Uterus (tissue), 4 donors: ENCODE data around the gene DPY30. TPM values are rescaled to one million over a fixed set of nuclear protein-coding genes. Genes with fewer than 3 reads are reported as not detected.
"Not testable (repeated sequence)": the region's sequence is repeated elsewhere in the genome, so short reads cannot be mapped to it uniquely, and the experiment has no call there.

Source experiments
- DNase-seq, 2 donors: peaks; one replicate each; pipeline ENCODE4 v3.0.0-alpha.2; 2019 to 2020
- H3K27ac ChIP-seq, 2 donors: fragments of 200-600 bp; sonication (generic); 1 replicate in 1 of 2; 2 replicates in 1 of 2; pipeline ENCODE4 v1.5.1; 2016 to 2018
- H3K27me3 ChIP-seq, 2 donors: fragments of 200-600 bp; sonication (generic); one replicate each; pipeline ENCODE4 v1.5.1; 2018 to 2019; ENCODE audit warnings: control low read depth in 1 of 2
- H3K36me3 ChIP-seq, 2 donors: fragments of 200-600 bp; sonication (generic); one replicate each; pipeline ENCODE4 v1.5.1; 2019; ENCODE audit warnings: control low read depth in 1 of 2
- H3K4me1 ChIP-seq, 2 donors: fragments of 200-600 bp; sonication (generic); one replicate each; pipeline ENCODE4 v1.5.1; 2018 to 2019; ENCODE audit warnings: control low read depth in 1 of 2
- H3K4me3 ChIP-seq, 2 donors: fragments of 200-600 bp; sonication (generic); 1 replicate in 1 of 2; 2 replicates in 1 of 2; pipeline ENCODE4 v1.5.1; 2018 to 2019; ENCODE audit warnings: mild to moderate bottlenecking in 1 of 2
- H3K9me3 ChIP-seq, 2 donors: fragments of 200-600 bp; sonication (generic); one replicate each; pipeline ENCODE4 v1.5.1; 2019; ENCODE audit warnings: control low read depth in 1 of 2
- POLR2A ChIP-seq, 2 donors: fragments of 450-650 bp; IDR thresholded peaks; one replicate each; pipeline ENCODE4 v1.6.1; 2016; ENCODE audit warnings: antibody characterized with exemption in 2 of 2, mild to moderate bottlenecking in 1 of 2, moderate library complexity in 1 of 2
- intact Hi-C: fragments of 100-400 bp; cut with DNase I; formaldehyde crosslinking; loops from one replicate; pipeline ENCODE4 v1.15.1; 2023; ENCODE audit warnings: low total_unique reads
- total RNA-seq, 4 donors: library from RNA; depleted of rRNA in 3 of 4; stranded (reverse); fragments of >200 nt in 3 of 4; gene quantifications; one replicate each; pipeline versions ENCODE4 v1.1.0 to v1.2.4, GENCODE V29; 2014 to 2023
- TF ChIP-seq, protein P1 (sequence below), 4 experiments: fragments of 200-600 bp in 2 of 4; fragments of 450-650 bp in 2 of 4; sonication (generic) in 2 of 4; IDR thresholded peaks; one replicate each; pipeline ENCODE4 v1.5.1; 2016 to 2019; ENCODE audit warnings: antibody characterized with exemption in 4 of 4, mild to moderate bottlenecking in 2 of 4, moderate library complexity in 1 of 4
- donor health status: DM: yes; HTN: yes; CAD: no.

DPY30 gene
- total RNA-seq, 4 donors from 2014 or later = 37.1 to 165 (median 43.4) TPM

GRCh38 chr2:32010670-32011484, 28.7 kb downstream of the DPY30 start, which contains the start of gene MEMO1:
TSS of gene MEMO1 (minus strand) at chr2:32011008. CDS start at chr2:32010247, 761 bp downstream.
- Histone ChIP-seq H3K36me3 (no peaks in the 10 kb centered on the region), H3K27ac (peak within 1 kb of the TSS; percentile 75 to 96), H3K27me3 (no peaks in the 10 kb centered on the region), H3K4me3 (peak within 1 kb of the TSS; percentile 56 to 82), H3K9me3 (no peaks in the 10 kb centered on the region), H3K4me1 (peaks cover 5 to 16% of the 10 kb centered on the region in 2 donors)
- intact Hi-C loops = no loop called here
- TF ChIP-seq POLR2A (IDR thresholded peaks at IDR 0.05) = peak; percentile 21 to 85
- TF ChIP-seq, protein P1, sequence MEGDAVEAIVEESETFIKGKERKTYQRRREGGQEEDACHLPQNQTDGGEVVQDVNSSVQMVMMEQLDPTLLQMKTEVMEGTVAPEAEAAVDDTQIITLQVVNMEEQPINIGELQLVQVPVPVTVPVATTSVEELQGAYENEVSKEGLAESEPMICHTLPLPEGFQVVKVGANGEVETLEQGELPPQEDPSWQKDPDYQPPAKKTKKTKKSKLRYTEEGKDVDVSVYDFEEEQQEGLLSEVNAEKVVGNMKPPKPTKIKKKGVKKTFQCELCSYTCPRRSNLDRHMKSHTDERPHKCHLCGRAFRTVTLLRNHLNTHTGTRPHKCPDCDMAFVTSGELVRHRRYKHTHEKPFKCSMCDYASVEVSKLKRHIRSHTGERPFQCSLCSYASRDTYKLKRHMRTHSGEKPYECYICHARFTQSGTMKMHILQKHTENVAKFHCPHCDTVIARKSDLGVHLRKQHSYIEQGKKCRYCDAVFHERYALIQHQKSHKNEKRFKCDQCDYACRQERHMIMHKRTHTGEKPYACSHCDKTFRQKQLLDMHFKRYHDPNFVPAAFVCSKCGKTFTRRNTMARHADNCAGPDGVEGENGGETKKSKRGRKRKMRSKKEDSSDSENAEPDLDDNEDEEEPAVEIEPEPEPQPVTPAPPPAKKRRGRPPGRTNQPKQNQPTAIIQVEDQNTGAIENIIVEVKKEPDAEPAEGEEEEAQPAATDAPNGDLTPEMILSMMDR (IDR thresholded peaks at IDR 0.05) = peak in 2 of 4 experiments; percentile 6 to 43
- peak; percentile 89 for DNase-seq

DNA sequence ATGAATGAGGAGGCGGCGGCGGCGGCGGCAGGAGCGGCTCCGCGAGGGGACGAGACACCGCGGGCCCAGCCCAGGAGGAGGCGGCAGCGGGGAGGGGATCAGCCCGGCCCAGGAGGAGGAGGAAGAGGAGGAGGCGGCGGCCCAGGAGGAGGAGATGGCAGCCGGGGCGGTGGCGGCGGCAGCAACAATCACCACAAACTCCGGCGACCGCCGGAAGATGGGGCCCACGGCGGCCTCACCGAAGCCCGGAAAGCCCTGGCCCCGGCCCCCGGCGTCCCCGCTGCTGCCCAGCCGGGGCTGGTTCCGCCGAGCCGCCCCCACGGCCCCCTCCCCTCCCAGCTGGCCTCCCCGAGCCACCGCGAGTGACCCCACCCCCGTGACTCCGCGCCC, 29.3 kb downstream of the DPY30 start:
- intact Hi-C loops, H3K36me3 ChIP-seq, H3K9me3 ChIP-seq, H3K27me3 ChIP-seq: not testable (repeated sequence)
- Histone ChIP-seq H3K27ac (peak overlapping the region; percentile 75 to 96), H3K4me3 (peak overlapping the region; percentile 56 to 82), H3K4me1 (peaks cover 5 to 16% of the 10 kb centered on the region in 2 donors)
- DNase-seq = peak in 1 of 2 donors; percentile 41

- H3K27ac ChIP-seq = peak overlapping the region; percentile 75 to 96
- no peak for TF ChIP-seq POLR2A (IDR thresholded peaks at IDR 0.05)
- TF ChIP-seq, protein P1 (IDR thresholded peaks at IDR 0.05) = no peak
- DNase-seq = peak; percentile 20 to 27
- H3K4me1 ChIP-seq = peaks cover 5 to 16% of the 10 kb centered on the region in 2 donors
- H3K4me3 ChIP-seq = peak overlapping the region; percentile 56 to 82
- H3K27me3 ChIP-seq = no peaks in the 10 kb centered on the region
- H3K36me3 ChIP-seq = no peaks in the 10 kb centered on the region
- H3K9me3 ChIP-seq = no peaks in the 10 kb centered on the region
- intact Hi-C loops = no loop called here
Observed at GRCh38 chr2:32009516-32010256, 29.9 kb downstream of the DPY30 start.

- H3K27ac ChIP-seq = peak overlapping the region; percentile 75 to 96
- peak overlapping the region; percentile 56 to 82 for H3K4me3 ChIP-seq
- no peaks in the 10 kb centered on the region for H3K9me3 ChIP-seq
- no peaks in the 10 kb centered on the region for H3K36me3 ChIP-seq
- TF ChIP-seq POLR2A (IDR thresholded peaks at IDR 0.05) = no peak
- TF ChIP-seq, protein P1 (IDR thresholded peaks at IDR 0.05) = no peak
- H3K27me3 ChIP-seq = no peaks in the 10 kb centered on the region
- peaks cover 5 to 16% of the 10 kb centered on the region in 2 donors for H3K4me1 ChIP-seq
- DNase-seq = no peak
- intact Hi-C loops = no loop called here
Observed at GRCh38 chr2:32008805-32009515, 30.6 kb downstream of the DPY30 start.

DNA sequence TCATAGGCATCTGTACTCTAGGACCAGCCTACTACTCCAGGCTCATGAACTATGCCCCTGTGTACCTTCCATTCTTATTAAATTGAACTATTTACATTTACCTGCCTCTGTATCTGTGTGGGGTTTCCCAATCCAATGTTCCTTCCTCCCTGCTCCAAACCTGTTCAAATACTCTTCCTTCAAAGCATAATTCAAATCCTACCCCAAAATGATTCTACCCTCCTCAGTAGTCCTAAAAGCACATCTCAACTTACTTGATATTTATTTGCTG, 32.5 kb downstream of the DPY30 start:
- no peak for DNase-seq
- peaks cover 5 to 16% of the 10 kb centered on the region in 2 donors for H3K4me1 ChIP-seq
- no peaks in the 10 kb centered on the region for H3K27me3 ChIP-seq
- intact Hi-C loops = no loop called here
- H3K27ac ChIP-seq = no peak overlapping the region
- H3K9me3 ChIP-seq = no peaks in the 10 kb centered on the region
- no peak for TF ChIP-seq POLR2A (IDR thresholded peaks at IDR 0.05)
- TF ChIP-seq, protein P1 (IDR thresholded peaks at IDR 0.05) = no peak
- no peak overlapping the region for H3K4me3 ChIP-seq
- H3K36me3 ChIP-seq = no peaks in the 10 kb centered on the region
